ENCODE measurements around the gene WDR4.
"Not testable (repeated sequence)": the region's sequence is repeated elsewhere in the genome, so short reads cannot be mapped to it uniquely, and the experiment has no call there.

The WDR4 gene

DNA sequence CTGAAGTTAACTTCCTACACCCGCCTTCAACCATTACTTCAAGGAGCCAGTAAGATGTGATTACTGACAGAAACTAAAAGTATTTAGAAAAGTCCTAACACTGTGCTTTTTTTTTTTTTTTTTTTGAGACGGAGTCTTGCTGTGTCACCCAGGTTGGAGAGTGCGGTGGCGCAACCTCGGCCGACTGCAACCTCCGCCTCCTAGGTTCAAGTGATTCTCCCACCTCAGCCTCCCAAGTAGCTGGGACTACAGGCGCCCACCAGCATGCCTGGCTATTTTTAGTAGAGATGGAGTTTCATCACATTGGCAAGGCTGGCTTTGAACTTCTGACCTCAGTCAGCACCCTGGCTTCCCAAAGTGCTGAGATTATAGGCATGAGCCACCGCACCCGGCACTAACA is 3.5 kb downstream of the WDR4 start:
- DNase-seq: not testable (repeated sequence)

DNA sequence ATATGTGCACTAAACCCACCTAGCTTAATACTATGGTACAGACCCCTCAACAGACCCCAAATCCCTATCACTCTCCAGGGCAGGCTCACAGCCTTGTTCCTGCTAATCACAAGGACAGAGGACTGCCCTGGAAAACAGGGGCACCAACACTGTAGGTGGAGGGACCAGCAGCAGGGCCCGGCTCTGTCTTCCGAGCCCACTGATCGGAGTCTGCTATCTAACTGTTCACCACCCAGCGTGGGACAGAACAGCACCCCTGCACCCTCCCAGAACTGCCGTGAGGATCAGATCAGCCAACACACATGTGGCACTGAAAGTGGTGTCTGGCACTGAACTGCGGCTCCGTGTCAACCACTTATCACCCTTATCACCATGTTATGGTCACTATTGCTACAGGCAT is 6.2 kb downstream of the WDR4 start:
- DNase-seq: no peak

DNA sequence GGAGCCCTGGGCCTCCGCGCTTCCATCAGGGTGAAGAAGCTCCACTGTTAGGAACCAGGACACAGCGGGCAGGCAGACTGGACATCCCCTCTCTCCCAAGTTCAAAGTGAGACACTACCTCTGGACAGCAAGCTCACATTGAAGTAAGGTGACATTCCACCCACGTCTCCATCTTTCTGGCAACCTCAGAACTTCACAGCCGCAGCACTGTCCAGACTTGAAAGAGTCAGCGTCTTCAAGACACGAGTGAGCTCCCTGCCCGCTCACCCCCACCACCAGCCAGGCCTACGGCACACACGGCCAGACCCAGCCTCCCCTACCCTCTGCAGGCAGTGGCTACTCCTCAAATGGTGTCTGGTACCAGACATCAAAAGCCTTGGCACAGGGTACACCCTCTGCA is 11.1 kb downstream of the WDR4 start:
- DNase-seq: no peak

DNA sequence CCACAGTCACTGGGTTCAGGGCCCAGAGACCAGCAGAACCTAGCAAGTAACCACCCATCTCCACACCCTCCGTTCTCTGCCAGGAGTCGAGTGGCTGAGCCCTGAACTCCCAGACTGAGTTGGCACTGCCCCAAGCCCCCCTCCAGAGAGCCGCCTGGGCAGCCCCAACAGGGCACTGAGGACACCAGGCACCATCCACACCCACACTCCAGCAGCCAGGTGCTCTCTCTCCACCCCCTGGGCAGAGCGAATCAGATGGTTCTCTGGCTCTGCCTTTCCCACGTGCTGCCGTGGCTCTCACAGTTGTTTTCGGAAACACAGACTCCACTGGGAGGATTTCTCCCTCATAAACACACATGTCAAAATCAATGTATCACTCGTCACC is 13.6 kb downstream of the WDR4 start:
- no peak for DNase-seq

DNA sequence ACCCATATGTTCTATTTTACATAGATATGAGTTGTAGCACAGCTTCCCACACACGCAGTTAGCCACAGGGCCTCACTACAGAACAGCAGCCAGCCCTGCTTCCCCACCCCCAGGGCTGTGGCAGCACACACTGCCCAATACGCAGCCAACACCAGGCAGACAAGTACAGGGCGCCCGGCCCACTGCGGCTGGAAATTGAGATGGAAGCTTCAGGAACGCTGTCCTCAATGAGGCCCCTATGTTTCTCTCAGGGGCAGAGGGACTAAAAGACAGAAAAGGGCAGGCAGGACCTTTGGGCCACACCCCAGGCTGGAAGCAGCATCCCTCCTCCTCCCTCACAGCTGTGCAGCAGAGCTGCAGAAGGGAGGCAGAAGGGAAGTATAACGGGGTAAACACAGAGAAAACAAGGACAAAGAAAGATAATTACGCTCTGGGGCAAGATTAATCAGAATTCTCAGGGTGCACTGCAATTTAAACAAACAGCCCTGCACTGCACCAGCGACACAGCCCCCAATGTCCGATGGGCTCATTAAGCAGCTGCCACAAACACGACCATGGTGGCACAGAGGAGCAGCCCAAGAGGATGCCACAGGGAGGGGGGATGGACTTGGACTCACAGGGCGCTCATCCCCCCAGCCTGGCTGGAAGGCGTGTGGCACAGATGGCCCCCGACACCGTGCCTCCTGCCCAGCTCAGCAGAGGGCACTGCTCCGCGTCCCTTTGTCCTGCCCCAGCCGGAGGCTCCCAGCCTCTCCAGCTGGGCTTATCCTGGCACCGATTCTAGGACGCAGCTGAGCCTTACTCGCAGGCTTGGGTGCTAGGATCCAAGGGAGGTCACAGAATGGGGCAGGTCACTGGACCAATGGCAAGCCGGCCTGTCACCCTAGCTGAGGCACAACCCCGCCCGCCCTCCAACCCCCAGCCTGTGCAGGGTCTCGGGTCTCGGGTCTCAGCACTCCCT is 14.2 kb downstream of the WDR4 start:
- no peak for DNase-seq

DNA sequence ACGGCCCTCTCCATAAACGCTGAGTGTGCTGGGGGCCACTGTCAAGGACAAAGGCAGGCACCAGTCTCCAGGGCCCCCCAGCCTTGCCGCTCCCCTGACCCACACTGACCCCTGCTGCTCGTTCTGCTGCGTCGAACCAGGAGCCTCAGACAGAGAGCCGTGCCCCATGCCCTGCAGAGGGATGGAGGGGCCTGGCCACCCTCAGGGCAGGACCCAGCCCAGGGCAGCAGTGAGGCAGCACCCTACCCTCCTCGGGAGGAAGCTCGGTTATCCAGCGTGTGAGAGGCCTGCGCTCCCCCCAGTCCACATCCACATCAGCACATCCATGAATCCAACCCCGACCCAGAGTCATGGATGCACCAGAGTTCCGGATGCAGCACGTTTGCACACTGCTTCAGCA is 15.1 kb downstream of the WDR4 start:
- no peak for DNase-seq

DNA sequence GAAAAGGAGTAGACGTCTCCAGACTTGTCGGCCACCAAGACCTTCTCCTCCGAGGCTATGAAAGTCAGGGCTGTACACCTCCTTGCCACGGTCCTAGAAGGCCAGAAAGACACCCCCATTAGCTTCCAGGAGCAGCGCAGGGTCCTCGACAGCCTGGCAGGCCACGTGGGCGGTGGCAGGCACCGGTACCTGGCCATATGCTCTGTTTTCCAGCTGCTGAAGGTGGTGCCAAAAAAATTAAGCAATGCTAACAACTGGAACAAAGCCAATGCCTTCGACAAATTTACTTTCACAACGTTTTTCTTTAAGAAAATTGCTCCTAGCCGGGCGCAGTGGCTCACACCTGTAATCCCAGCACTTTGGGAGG is 15.9 kb downstream of the WDR4 start:
- DNase-seq: no peak

DNA sequence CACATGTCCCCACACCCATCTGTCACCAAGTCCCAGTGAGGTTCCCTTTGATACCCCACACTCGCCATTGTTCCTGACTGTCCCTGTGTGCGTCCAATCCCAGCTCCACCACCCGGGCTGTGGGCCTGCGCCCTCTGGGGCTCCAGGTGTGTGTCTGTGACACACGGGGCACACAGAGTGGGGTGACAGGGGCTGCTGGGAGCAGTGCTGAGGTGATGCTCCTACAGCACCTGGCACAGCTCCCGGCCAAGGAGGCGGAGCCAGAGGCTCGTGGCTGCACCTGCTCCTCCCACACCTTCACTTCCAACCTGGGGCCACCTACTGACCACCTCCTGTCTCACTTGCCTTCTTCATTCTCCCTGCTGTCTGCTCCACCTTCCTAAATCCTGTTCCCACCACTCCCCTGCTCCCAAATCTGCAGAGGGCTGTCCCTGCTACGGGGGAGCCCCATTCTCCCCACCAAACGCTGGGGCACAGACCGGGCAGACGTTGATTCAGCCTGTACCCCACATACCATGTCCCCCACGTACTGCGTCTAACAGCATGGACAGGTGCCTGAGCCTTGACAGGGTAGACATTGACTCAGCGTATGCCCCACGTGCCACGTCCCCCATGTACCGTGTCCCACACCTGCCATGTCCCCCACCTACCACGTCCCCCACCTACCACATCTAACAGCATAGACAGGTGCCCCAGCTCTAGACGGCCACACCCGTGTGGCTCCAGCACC is 16.4 kb downstream of the WDR4 start:
- DNase-seq: no peak

DNA sequence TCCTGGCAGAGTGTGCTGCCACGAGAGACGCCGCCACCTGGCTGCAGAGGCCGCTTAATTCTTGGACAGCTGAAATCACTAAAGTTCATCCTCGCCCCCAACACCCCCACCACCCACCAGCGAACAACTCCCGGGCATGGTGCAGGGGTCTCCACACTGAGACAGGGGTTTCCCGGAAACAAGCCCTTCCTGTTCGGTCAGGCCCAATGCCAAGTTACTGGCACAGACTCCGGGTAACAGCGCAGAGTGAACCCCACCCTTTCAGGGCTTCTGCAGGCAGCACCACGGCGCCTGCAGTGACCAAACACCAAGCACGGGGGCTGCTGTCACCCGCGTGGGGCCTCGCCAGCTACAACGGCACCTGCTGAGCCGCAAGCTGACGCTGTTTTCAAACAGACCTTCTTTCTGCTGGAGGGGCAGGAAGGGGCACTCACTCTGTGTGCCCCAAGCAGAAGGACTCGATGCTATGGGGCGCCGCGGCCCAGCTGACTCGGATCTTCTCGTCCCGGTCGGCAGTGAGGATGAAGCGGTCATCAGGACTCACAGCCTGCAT is 17.4 kb downstream of the WDR4 start:
- no peak for DNase-seq

DNA sequence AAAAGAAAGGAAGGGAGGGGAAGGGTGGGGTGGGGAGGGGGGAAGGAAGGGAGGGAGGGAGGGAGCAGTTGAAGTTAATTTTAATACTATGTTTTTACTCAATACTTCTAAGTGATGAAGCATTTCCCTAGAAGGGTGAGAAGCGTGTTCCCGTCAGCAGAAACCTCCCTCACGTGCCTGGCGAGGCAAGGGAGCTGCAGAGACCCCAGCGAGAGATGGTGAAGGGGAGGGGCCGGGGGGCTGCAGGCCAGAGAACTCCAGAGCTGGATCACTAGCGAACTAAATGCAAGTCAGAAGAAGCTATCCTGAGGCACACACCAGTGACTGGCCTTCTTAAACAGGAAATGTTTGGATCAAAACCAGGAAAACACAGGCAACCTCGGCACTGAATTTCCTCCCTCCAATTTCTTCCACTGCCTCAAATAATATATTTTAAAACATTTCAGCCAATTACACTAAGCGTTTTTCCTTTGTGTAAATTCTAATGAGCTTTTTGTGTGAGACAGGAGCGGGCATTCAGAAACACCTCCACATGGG is 18.0 kb downstream of the WDR4 start:
- DNase-seq: no peak

DNA sequence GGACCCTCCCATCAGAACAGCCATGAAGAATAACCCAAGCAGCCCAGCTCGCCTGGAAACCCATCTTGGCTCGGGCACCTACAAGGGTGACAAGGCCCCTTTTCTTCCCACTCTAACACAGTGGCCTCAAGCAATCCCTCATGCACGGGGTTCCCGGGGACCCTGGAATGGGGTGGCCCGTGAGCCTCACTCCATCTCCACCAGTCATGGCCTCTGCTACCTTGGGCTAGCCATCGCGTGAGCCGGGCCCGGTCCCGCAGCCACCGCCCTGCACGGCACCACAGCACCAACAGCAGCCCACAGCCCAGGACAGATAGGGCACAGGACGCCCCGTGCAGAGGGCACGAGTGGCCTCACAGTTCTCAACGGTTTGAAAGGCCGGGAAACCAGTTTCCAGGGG is 19.0 kb downstream of the WDR4 start:
- DNase-seq: no peak

DNA sequence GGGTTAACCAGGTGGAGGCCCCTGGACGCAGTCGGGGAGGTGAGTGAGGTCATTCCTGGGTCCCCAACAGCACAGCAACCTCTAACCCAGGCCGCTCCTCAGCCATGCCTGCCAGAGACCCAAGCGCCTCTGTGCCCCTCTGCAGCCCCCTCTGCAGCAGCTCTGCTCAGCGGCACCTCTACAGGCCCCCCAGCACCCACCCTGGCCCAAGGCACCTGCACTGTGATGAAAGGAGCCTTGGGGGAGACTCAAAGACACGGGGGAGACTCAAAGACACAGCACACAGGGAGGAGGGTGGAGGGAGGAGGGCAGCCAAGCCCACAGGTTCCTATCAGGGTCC is 19.5 kb downstream of the WDR4 start:
- DNase-seq: no peak

DNA sequence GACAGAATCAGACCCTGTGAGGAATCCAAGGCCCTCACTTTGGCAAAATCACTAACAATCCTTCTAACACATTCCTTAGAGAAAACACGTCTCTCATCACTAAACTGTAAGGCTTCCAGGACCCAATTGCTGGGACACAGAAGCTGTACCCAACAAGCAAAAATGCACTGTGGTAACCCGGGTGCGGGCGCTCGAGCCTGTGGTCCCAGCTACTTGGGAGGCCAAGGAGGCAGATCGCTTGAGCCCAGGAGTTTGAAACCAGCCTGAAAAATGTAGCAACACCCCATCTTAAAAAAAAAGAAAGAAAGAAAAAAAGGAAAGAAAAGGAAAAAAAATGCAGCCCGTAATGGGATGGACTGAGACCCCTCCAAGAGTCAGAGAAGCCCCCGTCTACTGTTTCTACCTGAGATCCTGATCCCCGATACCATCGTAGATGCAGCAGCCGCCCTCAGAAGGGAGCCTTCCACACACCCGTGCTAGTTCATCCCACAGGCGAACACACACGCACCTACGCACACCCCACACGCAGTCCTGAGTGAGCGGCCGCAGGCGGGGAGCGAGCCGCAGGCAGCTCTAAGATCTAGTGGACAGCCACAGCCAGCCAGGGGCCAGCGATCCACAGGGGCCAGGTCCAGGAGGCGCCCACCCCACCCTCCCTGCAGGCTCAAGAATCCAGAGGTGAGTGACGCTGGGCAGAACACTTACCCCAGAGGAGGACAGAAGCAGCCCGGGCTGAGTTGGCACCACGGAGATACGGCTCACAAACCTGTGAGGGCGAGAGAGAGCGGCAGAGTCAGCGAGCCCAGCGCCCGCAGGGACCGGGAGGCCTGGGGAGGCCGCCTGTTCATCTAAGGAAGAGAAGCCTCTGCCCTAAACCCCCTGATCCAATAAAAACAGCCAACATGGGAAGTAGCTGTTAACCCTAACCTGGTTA is 20.1 kb downstream of the WDR4 start:
- DNase-seq: no peak

DNA sequence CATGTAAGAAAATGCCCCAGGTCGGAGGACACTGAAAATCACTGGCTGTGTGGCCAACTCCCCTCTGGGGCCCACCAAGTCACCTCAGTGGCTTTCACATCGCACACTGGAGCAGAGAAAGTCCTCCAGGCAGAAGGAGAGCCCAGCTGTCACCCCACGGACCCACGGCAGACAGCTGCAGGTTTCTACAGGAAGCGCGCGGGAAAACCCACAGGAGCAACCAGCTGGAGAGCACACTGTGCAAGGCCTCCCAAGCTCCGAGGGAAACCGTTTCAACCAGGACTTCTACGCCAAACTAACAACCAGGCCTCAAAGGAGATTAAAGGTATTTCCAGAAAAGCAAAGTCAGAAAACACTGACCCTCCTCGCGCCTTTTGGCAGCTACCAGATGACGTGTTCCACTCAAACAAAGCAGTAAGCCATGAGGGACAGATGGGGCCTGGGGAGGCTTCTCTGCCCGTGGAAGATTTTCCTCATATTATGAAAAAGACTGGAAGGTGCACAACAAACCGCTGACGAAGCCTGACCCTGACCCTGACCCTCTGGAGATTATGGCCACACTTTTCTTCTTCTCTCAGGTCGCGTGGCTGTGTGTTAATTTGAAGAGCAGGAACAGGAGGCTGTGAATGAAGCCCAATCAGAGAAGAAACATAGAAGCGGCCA is 21.0 kb downstream of the WDR4 start:
- no peak for DNase-seq

DNA sequence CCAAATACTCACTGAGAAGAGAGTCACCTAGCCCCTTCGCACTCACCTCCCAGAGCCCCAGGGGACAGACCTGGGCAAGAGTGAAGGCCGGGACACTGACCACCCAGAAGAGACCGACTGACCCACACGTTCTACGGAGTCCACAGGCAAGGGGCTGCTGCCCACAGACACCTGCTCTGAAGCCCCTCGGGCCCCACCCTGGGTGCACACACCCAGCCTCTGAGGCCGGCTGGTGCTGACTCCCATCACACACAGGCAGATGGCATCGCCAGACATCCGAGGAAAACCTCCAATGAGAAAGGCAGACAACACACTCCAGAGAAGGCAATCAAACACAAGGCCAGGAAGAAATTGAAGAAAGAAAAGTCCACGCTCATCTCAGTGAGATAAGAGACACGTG is 22.1 kb downstream of the WDR4 start:
- no peak for DNase-seq

DNA sequence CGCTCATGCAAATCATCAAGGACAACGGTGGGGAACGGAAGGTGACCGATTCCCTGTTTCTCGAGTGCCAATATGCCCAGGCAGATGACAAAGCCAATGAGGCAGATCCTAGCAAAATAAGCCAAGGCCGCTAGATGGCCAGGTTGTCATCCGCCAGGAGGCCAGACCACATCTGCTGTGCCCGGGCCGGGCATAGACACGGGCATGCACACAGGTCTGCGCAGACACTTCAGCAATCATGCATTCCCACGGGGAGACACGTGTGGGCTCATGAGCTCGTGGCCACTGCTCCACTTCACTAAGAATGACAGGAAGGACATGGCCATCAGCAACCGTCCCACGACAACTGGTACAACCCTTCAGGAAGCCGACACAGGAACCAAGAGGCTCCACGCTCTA is 23.4 kb downstream of the WDR4 start:
- DNase-seq: no peak

DNA sequence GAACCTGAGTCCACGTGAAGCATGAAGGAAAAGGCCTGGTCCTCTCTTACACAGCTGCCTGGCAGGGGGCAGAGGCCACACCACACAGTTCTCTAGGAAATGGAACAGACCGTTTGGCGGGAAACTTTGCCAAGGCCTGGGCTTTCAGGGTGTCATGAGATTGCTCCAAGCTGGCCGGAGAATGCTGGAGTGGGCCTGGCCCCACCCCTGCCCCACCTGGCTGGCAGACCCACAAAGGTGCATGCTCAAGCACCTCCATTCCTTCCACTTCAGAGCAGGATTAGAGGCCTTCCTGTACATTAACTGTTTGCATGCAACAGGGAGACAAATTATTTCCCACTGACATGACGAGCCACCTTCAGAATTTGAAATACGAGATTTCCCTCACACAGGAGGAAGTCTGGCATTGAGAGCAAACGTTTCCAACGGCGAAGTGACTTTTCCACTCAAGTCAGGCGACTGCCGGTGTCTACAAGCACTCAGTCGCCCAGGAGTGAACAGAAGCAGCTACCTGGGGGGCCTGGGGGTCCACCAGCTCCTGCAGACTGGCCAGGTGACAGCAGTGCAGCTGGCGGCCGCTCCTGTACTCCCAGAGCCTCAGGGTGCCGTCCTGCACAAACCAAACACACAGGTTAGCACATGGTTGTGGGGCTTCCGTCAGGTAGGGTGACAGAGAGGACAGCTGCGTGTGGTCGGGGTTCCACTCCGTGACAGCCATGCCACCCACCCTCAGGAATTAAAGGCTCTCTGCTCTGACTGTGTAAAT is 24.0 kb downstream of the WDR4 start:
- DNase-seq: no peak

DNA sequence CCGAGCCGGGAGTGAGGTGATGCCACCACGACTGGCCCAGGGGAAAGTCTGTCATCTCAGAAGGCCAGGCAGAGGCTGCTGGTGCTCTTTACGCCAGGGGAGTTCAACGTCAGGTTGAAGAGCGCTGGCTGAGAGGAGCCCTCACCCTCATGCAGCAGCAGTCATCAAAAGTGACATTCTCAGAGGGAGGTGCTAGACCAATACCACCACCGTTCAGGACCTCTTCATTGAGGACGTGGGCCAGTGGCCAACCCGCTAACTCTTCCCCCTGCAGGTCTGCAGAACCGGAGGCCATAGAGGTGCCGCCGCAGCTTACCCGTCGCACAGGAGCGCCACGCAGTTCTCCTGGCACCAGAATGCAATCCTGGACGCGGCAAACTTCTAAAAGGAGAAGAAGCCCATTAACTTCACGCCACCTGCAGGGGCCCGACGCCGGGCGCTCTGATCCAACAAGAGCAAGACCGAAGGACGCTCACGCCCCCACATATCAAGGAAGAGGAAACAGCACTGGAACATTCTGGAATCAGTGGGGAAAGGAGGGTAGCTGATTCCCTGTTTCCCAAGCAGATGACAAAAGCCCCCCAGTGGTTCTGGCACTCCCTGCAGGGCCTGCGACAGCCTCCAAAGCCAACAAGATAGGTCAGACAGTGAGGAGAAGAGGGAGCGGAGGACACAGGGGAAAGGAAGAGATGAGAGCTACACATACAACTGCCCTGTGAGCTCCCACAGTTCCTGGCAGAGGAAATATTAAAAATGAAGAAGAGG is 24.9 kb downstream of the WDR4 start:
- no peak for DNase-seq

DNA sequence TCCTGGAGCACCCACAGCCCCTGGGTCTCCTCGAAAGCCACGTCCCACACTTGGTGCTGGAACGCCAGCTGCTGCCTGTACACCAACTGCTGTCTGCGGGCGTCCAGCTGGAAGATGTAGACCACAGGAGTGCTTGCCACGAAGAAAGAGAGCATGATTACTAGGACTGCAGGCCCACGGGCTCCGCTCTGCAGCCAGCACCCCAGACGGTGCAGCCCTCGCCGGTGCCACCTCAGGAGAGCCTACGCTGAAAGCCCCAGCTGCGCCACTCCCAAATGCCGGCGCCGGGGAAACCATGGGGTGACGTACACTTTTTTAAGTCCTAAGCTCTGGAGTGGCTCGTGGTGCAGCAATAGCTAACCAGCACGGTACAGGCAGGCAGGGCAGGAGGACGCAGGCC is 25.7 kb downstream of the WDR4 start:
- no peak for DNase-seq

DNA sequence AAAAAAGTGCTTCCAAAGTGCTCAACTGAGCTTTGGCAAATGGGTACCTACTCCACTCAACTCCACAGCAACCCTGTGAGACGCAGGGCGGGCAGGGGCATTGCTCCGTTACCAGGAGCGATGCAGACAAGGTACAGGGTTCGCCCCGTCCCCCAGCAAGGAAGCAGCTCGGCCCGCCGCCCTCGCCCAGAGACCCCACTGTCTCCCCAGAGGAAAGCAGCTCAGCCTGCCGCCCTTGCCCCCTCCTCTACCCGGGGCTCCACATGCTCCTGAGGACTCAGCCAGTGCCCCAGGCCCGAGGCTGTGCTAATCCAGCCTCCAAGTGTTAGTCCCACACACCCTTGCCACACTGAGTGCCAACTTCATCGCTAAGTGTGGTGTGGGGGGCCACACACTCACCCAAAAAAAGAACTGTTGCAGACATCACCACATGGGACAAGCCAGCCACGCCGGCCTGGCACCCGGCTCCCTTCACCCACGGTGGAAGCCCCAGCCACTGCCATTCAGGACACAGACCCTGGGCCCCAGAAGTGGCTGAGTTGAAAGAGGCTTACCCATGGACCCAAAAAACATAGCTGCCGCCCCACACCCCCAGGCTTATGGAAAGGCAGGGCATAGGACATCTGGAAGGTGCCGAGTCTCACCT is 26.3 kb downstream of the WDR4 start:
- DNase-seq: no peak
